ENCODE measurements around the gene PRPF38B. TPM values are rescaled to one million over a fixed set of nuclear protein-coding genes. Genes with fewer than 3 reads are reported as not detected.

Gene PRPF38B
- polyA plus RNA-seq, 1 of the 3 experiments (the other 2 are of a cell fraction): 17.5 TPM

DNA sequence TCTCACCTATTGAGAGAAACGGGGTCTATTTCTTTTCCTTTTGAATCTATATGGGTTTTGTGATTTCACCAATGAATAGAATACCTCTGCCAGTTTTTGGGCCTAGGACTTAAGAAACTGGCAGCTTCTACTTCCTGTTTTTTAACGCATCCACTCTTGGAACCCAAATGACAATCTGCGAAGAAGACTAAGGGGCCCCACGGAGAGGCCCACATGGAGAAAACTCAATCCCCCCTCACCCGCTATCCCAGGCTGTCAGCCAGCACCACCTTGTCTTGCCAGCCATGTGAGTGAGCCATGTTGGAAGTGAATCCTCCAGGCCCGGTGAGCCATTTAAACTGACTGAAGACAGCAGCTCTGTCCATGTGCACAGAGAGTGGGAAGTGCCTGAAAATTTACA is 27.6 kb upstream of the PRPF38B start (continued):
- TF ChIP-seq EP300 (IDR thresholded peaks at IDR 0.05; ENCODE audit: borderline replicate concordance in 1 of 2, low read depth in 1 of 2, low read length in 1 of 2): no peak

DNA sequence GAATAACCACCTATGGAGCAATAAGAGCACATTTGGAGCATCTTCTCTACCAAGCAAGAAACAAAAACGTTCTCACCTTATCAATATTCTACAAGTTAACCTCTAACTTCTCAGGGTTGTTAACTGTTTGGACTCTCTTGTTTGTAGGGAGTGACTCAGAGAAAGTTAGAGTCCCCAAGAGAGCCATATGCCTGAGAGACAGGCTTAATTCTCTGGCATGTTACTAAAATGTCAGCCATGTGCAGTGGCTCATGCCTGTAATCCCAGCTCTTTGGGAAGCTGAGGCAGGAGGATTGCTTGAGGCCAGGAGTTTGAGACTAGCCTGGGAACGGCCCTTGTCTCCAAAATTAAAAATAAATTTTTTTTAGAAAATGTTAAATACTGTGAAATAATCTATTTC is 27.0 kb upstream of the PRPF38B start:
- Histone ChIP-seq H3K4me1 (ENCODE audit: control insufficient read depth in 1 of 2, insufficient read depth in 2 of 2, low read depth in 1 of 2, low read length in 1 of 2) (no peaks in the 10 kb centered on the region; a peak in 1 of 4 replicates), H3F3A (replicated peaks; ENCODE audit: insufficient read depth) (no peaks in the 10 kb centered on the region), H3K4me3 (ENCODE audit: low read depth in 2 of 2, low read length in 1 of 2) (no peak overlapping the region), H4K20me1 (ENCODE audit: insufficient read depth) (no peaks in the 10 kb centered on the region), H3K79me2 (ENCODE audit: insufficient read depth) (no peaks in the 10 kb centered on the region), H2AFZ (ENCODE audit: low read depth) (no peak overlapping the region), H3K9me2 (no peaks in the 10 kb centered on the region), H3K9me3 (no peaks in the 10 kb centered on the region), H3K36me3 (replicated peaks in 1 of 2; ENCODE audit: control insufficient read depth in 1 of 2, insufficient read depth in 2 of 2, low read length in 1 of 2) (no peaks in the 10 kb centered on the region), H3K9ac (no peak overlapping the region), H3K27me3 (ENCODE audit: insufficient read depth) (no peaks in the 10 kb centered on the region), H3K4me2 (no peak overlapping the region), H3K27ac (ENCODE audit: low read depth in 2 of 2, low read length in 1 of 2) (no peak overlapping the region)
- ChIA-PET POLR2A (no interaction called here), CTCF (interaction anchor here (0.9 to 1.2 kb wide), 2 partner anchors 9 to 233 kb away, joined by 3 read pairs; no protein-coding TSS in a partner anchor)
- no peak for DNase-seq
- 39% methylated on average over 2 of the region's 2 CpGs for WGBS (ENCODE audit: low lambda C conversion rate)
- TF ChIP-seq RXRA (IDR thresholded peaks at IDR 0.05; ENCODE audit: borderline replicate concordance, low read depth) (no peak), GABPA (IDR thresholded peaks at IDR 0.05; ENCODE audit: low read depth) (no peak), TEAD4 (IDR thresholded peaks at IDR 0.05; ENCODE audit: borderline replicate concordance, insufficient read depth) (no peak), MXI1 (IDR thresholded peaks at IDR 0.05; ENCODE audit: low read depth, low read length) (no peak), CHD2 (IDR thresholded peaks at IDR 0.05; ENCODE audit: low read length, partially characterized antibody) (no peak), JUND (IDR thresholded peaks at IDR 0.05) (no peak), TCF12 (IDR thresholded peaks at IDR 0.05) (no peak), SMC3 (IDR thresholded peaks at IDR 0.05; ENCODE audit: low read depth, low read length) (no peak), ELF1 (IDR thresholded peaks at IDR 0.05) (no peak), NFIC (IDR thresholded peaks at IDR 0.05; ENCODE audit: borderline replicate concordance) (no peak), RFX5 (IDR thresholded peaks at IDR 0.05; ENCODE audit: low read length) (no peak)
- TF ChIP-seq, protein P1, sequence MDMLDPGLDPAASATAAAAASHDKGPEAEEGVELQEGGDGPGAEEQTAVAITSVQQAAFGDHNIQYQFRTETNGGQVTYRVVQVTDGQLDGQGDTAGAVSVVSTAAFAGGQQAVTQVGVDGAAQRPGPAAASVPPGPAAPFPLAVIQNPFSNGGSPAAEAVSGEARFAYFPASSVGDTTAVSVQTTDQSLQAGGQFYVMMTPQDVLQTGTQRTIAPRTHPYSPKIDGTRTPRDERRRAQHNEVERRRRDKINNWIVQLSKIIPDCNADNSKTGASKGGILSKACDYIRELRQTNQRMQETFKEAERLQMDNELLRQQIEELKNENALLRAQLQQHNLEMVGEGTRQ (IDR thresholded peaks at IDR 0.05; ENCODE audit: borderline replicate concordance, low read depth, low read length): no peak
- TF ChIP-seq, protein P2, sequence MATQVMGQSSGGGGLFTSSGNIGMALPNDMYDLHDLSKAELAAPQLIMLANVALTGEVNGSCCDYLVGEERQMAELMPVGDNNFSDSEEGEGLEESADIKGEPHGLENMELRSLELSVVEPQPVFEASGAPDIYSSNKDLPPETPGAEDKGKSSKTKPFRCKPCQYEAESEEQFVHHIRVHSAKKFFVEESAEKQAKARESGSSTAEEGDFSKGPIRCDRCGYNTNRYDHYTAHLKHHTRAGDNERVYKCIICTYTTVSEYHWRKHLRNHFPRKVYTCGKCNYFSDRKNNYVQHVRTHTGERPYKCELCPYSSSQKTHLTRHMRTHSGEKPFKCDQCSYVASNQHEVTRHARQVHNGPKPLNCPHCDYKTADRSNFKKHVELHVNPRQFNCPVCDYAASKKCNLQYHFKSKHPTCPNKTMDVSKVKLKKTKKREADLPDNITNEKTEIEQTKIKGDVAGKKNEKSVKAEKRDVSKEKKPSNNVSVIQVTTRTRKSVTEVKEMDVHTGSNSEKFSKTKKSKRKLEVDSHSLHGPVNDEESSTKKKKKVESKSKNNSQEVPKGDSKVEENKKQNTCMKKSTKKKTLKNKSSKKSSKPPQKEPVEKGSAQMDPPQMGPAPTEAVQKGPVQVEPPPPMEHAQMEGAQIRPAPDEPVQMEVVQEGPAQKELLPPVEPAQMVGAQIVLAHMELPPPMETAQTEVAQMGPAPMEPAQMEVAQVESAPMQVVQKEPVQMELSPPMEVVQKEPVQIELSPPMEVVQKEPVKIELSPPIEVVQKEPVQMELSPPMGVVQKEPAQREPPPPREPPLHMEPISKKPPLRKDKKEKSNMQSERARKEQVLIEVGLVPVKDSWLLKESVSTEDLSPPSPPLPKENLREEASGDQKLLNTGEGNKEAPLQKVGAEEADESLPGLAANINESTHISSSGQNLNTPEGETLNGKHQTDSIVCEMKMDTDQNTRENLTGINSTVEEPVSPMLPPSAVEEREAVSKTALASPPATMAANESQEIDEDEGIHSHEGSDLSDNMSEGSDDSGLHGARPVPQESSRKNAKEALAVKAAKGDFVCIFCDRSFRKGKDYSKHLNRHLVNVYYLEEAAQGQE (IDR thresholded peaks at IDR 0.05; ENCODE audit: low read depth, low read length): no peak
